NCI-H2171 (cell line): ENCODE measurements around the gene METAP1D.
A peak's percentile ranks its signal among the peaks of the same experiment; 100 is the strongest.

ENCODE experiments used
- DNase-seq: peaks from one replicate; lab custom pipeline; 2025; lab: John Stamatoyannopoulos, UW

The METAP1D gene

GRCh38 chr2:172091761-172092566, 92.2 kb downstream of the METAP1D start:
- DNase-seq: no peak

GRCh38 chr2:172092716-172093415, 93.1 kb downstream of the METAP1D start:
- DNase-seq: no peak

- no peak for DNase-seq
These were observed 93.9 kb downstream of the METAP1D start for GRCh38 chr2:172093416-172094293.

GRCh38 chr2:172094294-172095145, 94.8 kb downstream of the METAP1D start:
- no peak for DNase-seq

GRCh38 chr2:172095146-172095904, 95.6 kb downstream of the METAP1D start:
- DNase-seq: peak; percentile 33

- DNase-seq: peak; percentile 48
These were observed 96.3 kb downstream of the METAP1D start for GRCh38 chr2:172095905-172096625.

GRCh38 chr2:172096626-172097547, 97.1 kb downstream of the METAP1D start:
- DNase-seq: peak; percentile 54

GRCh38 chr2:172097557-172098131, 97.9 kb downstream of the METAP1D start:
- DNase-seq: peak; percentile 26

- no peak for DNase-seq
These were observed 98.5 kb downstream of the METAP1D start for GRCh38 chr2:172098287-172098649.

- no peak for DNase-seq
These were observed 99.1 kb downstream of the METAP1D start for GRCh38 chr2:172098650-172099471.

GRCh38 chr2:172099472-172100079, 99.8 kb downstream of the METAP1D start:
- no peak for DNase-seq

GRCh38 chr2:172100080-172100934, 100.6 kb downstream of the METAP1D start:
- DNase-seq: no peak

- no peak for DNase-seq
These were observed 101.4 kb downstream of the METAP1D start for GRCh38 chr2:172100935-172101820.

GRCh38 chr2:172101821-172102390, 102.2 kb downstream of the METAP1D start:
- DNase-seq: no peak
